ENCODE measurements around the gene DUSP5.

GRCh38 chr10:110504111-110504735 is 6.5 kb downstream of the DUSP5 start:
- TF ChIP-seq ATOH8 (CRISPR knock-in tag; IDR thresholded peaks at IDR 0.05; ENCODE audit: low read depth) (no peak), EP300 (IDR thresholded peaks at IDR 0.05) (no peak), POLR2A (IDR thresholded peaks at IDR 0.05; ENCODE audit: low read length) (no peak), JUN (IDR thresholded peaks at IDR 0.05) (no peak), KDM1A (IDR thresholded peaks at IDR 0.05; ENCODE audit: low read depth) (no peak), USF2 (IDR thresholded peaks at IDR 0.05) (no peak), REST (IDR thresholded peaks at IDR 0.05) (no peak), NR3C1 (IDR thresholded peaks at IDR 0.05) (no peak), SMC3 (IDR thresholded peaks at IDR 0.05) (no peak)

Measured in A549 (cell line).